Hematopoietic multipotent progenitor cell (in vitro differentiated cells): ENCODE data around the gene KEL. TPM values are rescaled to one million over a fixed set of nuclear protein-coding genes. Genes with fewer than 3 reads are reported as not detected.
"Not testable (repeated sequence)": the region's sequence is repeated elsewhere in the genome, so short reads cannot be mapped to it uniquely, and the experiment has no call there.

Experiments
- DNase-seq, 3 donors: peaks; one replicate each; pipeline ENCODE4 v3.0.0-alpha.2; 2011 to 2015; ENCODE audit warnings: low read depth in 2 of 3, low spot score in 2 of 3
- total RNA-seq: library from RNA; depleted of rRNA; stranded (reverse); fragments of >200 nt; gene quantifications from one replicate; pipeline ENCODE4 v1.2.3, GENCODE V29; 2012

KEL gene
- total RNA-seq = 2.4 TPM

- peak in 2 of 3 donors; percentile 14 for DNase-seq
Measured at GRCh38 chr7:142961973-142962926, at the start of gene KEL. Gene KEL (minus strand): TSS chr7:142962363. CDS start chr7:142962206, 157 bp downstream.

GRCh38 chr7:143008007-143008901 is 46.1 kb upstream of the KEL start:
- DNase-seq = peak; percentile 68 to 86 (median 71)

- DNase-seq = no peak
Measured at GRCh38 chr7:143005632-143006260, 43.6 kb upstream of the KEL start.

- peak; percentile 47 to 79 (median 51) for DNase-seq
Measured at GRCh38 chr7:143003393-143004051, 41.4 kb upstream of the KEL start.

- DNase-seq = no peak
Measured at GRCh38 chr7:143002898-143003297, 40.7 kb upstream of the KEL start.

GRCh38 chr7:143002106-143002505 is 39.9 kb upstream of the KEL start:
- peak in 2 of 3 donors; percentile 37 to 58 for DNase-seq

- DNase-seq = no peak
Measured at GRCh38 chr7:143000648-143001047, 38.5 kb upstream of the KEL start.

GRCh38 chr7:142999793-143000192 is 37.6 kb upstream of the KEL start:
- no peak for DNase-seq

- no peak for DNase-seq
Measured at GRCh38 chr7:142998966-142999365, 36.8 kb upstream of the KEL start.

- DNase-seq = no peak
Measured at GRCh38 chr7:142997456-142997989, 35.4 kb upstream of the KEL start.

GRCh38 chr7:142992427-142992826 is 30.3 kb upstream of the KEL start:
- DNase-seq = no peak

- no peak for DNase-seq
Measured at GRCh38 chr7:142984297-142984696, 22.1 kb upstream of the KEL start.

- DNase-seq = no peak
Measured at GRCh38 chr7:142983825-142984224, 21.7 kb upstream of the KEL start.

GRCh38 chr7:142978402-142978801 is 16.2 kb upstream of the KEL start:
- DNase-seq = not testable (repeated sequence)

- DNase-seq = no peak
Measured at GRCh38 chr7:142974626-142975025, 12.5 kb upstream of the KEL start.

GRCh38 chr7:142969183-142969582 is 7.0 kb upstream of the KEL start:
- no peak for DNase-seq

- DNase-seq = peak in 1 of 3 donors; percentile 6
Measured at GRCh38 chr7:142968229-142968628, 6.1 kb upstream of the KEL start.

- no peak for DNase-seq
Measured at GRCh38 chr7:142964502-142965246, 2.5 kb upstream of the KEL start.

- DNase-seq = no peak
Measured at GRCh38 chr7:142963993-142964392, 1.8 kb upstream of the KEL start.
